ENCODE data around the gene RPIA.

- TF ChIP-seq REST (IDR thresholded peaks at IDR 0.05; ENCODE audit: borderline replicate concordance) = no peak
- TF ChIP-seq REST (CRISPR knock-in tag; IDR thresholded peaks at IDR 0.05; ENCODE audit: low read depth) = no peak
- TF ChIP-seq ARID2 (IDR thresholded peaks at IDR 0.05) = no peak
- no peak for TF ChIP-seq EZH2 (IDR thresholded peaks at IDR 0.05; ENCODE audit: borderline replicate concordance, low read depth, low read length)
- TF ChIP-seq, protein P1, sequence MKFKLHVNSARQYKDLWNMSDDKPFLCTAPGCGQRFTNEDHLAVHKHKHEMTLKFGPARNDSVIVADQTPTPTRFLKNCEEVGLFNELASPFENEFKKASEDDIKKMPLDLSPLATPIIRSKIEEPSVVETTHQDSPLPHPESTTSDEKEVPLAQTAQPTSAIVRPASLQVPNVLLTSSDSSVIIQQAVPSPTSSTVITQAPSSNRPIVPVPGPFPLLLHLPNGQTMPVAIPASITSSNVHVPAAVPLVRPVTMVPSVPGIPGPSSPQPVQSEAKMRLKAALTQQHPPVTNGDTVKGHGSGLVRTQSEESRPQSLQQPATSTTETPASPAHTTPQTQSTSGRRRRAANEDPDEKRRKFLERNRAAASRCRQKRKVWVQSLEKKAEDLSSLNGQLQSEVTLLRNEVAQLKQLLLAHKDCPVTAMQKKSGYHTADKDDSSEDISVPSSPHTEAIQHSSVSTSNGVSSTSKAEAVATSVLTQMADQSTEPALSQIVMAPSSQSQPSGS (CRISPR knock-in tag; IDR thresholded peaks at IDR 0.05) = no peak
- no peak for TF ChIP-seq CREBBP (IDR thresholded peaks at IDR 0.05; ENCODE audit: low read depth, low read length)
Measured at GRCh38 chr2:88696611-88697010, 5.1 kb downstream of the RPIA start.
